ENCODE data around the gene WDR45. TPM values are rescaled to one million over a fixed set of nuclear protein-coding genes. Genes with fewer than 3 reads are reported as not detected.

Gene WDR45
- total RNA-seq, 4 donors from 2014 or later = 90.9 to 108 (median 97.7) TPM

DNA sequence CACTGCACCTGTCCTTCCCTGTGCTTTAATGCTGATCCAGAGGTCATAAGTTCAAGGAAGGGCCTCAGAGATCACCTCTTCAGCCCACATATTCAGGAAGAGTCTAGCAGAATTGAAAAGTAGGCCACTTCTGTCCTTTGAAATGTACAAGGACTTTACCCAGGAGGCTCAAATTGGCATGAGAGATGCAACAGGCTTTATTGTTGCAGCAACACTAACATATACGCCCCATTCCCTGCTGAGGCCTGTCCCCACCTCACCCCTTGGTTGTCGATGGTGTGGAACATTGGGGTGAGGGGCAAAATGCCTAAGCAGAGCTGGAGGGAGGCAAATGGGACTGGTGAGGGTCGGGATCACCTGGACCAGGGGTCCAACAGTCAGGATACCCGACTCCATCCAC, 8.7 kb downstream of the WDR45 start:
- no peak overlapping the region for H3K4me3 ChIP-seq
- no peaks in the 10 kb centered on the region for H3K9me3 ChIP-seq
- no peak for DNase-seq (ENCODE audit: low spot score in 2 of 2)
- H3K4me1 ChIP-seq = peaks cover 0 to 19% (median 4%) of the 10 kb centered on the region in 4 donors
- TF ChIP-seq EP300 (IDR thresholded peaks at IDR 0.05) (no peak), CTCF (IDR thresholded peaks at IDR 0.05) (no peak), POLR2A (IDR thresholded peaks at IDR 0.05) (no peak)
- H3K36me3 ChIP-seq = peaks cover 0 to 24% (median 0%) of the 10 kb centered on the region in 3 donors
- no peak overlapping the region for H3K27ac ChIP-seq
- WGBS, 2 donors = 82 to 90% methylated on average over 3 to 4 of the region's 4 CpGs
- no peaks in the 10 kb centered on the region for H3K27me3 ChIP-seq

GRCh38 chrX:49069038-49069437, 10.6 kb downstream of the WDR45 start:
- Histone ChIP-seq H3K4me3 (no peak overlapping the region), H3K9me3 (no peaks in the 10 kb centered on the region), H3K36me3 (peaks cover 0 to 28% (median 0%) of the 10 kb centered on the region in 3 donors), H3K27me3 (no peaks in the 10 kb centered on the region), H3K27ac (no peak overlapping the region), H3K4me1 (peaks cover 0 to 12% (median 2%) of the 10 kb centered on the region in 4 donors)
- WGBS, 2 donors = 88 to 91% methylated on average over 5 to 11 of the region's 11 CpGs
- TF ChIP-seq POLR2A (IDR thresholded peaks at IDR 0.05) (no peak), CTCF (IDR thresholded peaks at IDR 0.05) (no peak), EP300 (IDR thresholded peaks at IDR 0.05) (no peak)
- no peak for DNase-seq (ENCODE audit: low spot score in 2 of 2)

DNA sequence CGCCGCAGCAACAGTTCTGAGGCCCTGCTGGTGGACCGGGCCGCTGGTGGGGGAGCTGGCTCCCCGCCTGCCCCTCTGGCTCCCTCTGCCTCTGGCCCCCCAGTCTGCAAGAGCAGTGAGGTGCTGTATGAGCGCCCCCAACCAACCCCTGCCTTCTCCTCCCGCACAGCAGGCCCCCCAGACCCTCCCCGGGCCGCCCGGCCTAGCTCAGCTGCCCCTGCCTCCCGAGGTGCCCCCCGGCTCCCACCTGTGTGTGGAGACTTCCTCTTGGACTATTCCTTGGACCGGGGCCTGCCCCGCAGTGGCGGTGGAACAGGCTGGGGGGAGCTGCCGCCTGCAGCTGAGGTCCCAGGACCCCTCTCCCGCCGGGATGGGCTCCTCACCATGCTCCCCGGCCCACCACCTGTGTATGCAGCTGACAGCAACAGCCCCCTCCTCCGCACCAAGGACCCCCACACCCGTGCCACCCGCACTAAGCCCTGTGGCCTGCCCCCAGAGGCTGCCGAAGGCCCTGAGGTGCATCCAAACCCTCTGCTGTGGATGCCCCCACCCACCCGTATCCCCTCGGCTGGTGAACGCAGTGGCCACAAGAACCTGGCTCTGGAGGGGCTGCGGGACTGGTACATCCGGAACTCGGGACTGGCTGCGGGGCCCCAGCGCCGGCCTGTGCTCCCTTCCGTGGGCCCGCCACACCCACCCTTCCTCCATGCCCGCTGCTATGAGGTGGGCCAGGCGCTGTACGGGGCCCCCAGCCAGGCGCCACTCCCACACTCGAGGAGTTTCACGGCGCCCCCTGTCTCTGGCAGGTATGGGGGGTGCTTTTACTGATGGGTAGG, 12.2 kb downstream of the WDR45 start:
- H3K27ac ChIP-seq = no peak overlapping the region
- H3K4me3 ChIP-seq = no peak overlapping the region
- H3K27me3 ChIP-seq = no peaks in the 10 kb centered on the region
- peaks cover 0 to 32% (median 0%) of the 10 kb centered on the region in 3 donors for H3K36me3 ChIP-seq
- H3K4me1 ChIP-seq = peaks cover 0 to 3% (median 0%) of the 10 kb centered on the region in 4 donors
- TF ChIP-seq EP300 (IDR thresholded peaks at IDR 0.05) = no peak
- TF ChIP-seq CTCF (IDR thresholded peaks at IDR 0.05) = no peak
- no peak for TF ChIP-seq POLR2A (IDR thresholded peaks at IDR 0.05)
- WGBS, 2 donors = 86 to 88% methylated on average over 18 to 31 of the region's 41 CpGs
- DNase-seq (ENCODE audit: low spot score in 2 of 2) = no peak
- no peaks in the 10 kb centered on the region for H3K9me3 ChIP-seq

- TF ChIP-seq EP300 (IDR thresholded peaks at IDR 0.05) (no peak), POLR2A (IDR thresholded peaks at IDR 0.05) (no peak), CTCF (IDR thresholded peaks at IDR 0.05) (no peak)
- H3K4me3 ChIP-seq = no peak overlapping the region
- H3K27ac ChIP-seq = no peak overlapping the region
- H3K36me3 ChIP-seq = peaks cover 0 to 35% (median 0%) of the 10 kb centered on the region in 3 donors
- no peaks in the 10 kb centered on the region for H3K4me1 ChIP-seq
- no peaks in the 10 kb centered on the region for H3K27me3 ChIP-seq
- no peaks in the 10 kb centered on the region for H3K9me3 ChIP-seq
- WGBS, 2 donors = 86 to 87% methylated on average over 8 of the region's 9 CpGs
- DNase-seq (ENCODE audit: low spot score in 2 of 2) = no peak
Observed at GRCh38 chrX:49066690-49067089, 13.0 kb downstream of the WDR45 start.

DNA sequence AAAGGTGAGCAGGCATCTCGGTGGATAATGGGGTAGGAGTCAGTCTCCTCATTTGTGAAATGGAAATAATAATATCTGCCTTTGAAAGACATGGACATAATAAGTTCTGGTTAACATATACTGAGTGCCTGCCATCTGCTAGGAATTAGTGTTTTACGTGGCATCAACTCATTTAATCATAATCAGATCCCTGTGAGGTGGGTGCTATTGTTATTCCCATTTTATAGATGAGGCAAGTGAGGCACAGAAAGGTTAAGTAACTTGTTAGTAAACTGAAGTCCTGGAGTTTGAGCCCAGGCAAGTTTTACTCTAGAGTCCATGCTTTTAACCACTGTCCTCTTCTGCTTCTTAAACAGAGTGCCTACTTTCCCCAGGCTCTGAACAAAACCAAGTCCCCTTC, 13.4 kb downstream of the WDR45 start:
- H3K9me3 ChIP-seq = no peaks in the 10 kb centered on the region
- peaks cover 0 to 35% (median 0%) of the 10 kb centered on the region in 3 donors for H3K36me3 ChIP-seq
- no peaks in the 10 kb centered on the region for H3K27me3 ChIP-seq
- no peak for DNase-seq (ENCODE audit: low spot score in 2 of 2)
- H3K4me3 ChIP-seq = no peak overlapping the region
- TF ChIP-seq EP300 (IDR thresholded peaks at IDR 0.05) (no peak), CTCF (IDR thresholded peaks at IDR 0.05) (no peak), POLR2A (IDR thresholded peaks at IDR 0.05) (no peak)
- H3K4me1 ChIP-seq = no peaks in the 10 kb centered on the region
- H3K27ac ChIP-seq = no peak overlapping the region
- WGBS, 2 donors = 72 to 83% methylated on average over 2 of the region's 2 CpGs
